ENCODE results near the gene DCHS1. TPM values are rescaled to one million over a fixed set of nuclear protein-coding genes. Genes with fewer than 3 reads are reported as not detected.
"Not testable (repeated sequence)": the region's sequence is repeated elsewhere in the genome, so short reads cannot be mapped to it uniquely, and the experiment has no call there.

The DCHS1 gene
- total and polyA plus RNA-seq, 9 donors: 5.2 to 36.8 (median 20.8) TPM

DNA sequence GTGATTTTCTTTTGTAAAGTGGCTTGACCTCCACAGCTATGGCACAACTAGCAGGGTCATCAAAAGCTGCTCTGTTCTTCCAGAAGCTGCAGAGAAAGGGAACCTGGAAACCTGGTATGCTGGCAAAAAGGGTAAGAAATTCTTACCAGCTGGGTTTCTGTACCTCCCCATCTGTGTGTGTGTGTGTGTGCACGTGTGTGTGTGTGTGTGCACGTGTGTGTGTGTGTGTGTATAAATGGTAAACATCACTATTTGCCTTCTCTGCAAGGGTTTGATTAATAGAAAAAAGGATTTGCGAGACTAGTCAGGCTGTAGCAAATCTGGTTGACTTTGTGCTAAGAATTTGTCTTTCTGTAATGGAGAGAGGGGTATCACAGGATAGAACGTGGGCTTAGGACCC, 32.3 kb upstream of the DCHS1 start:
- Histone ChIP-seq H3K9me3 (no peaks in the 10 kb centered on the region), H3K4me1 (ENCODE audit: insufficient read depth) (no peaks in the 10 kb centered on the region), H3K36me3 (no peaks in the 10 kb centered on the region), H3K27ac (no peak overlapping the region), H3K27me3 (no peaks in the 10 kb centered on the region), H3K4me3 (no peak overlapping the region)
- intact Hi-C loops (cut with DNase I): loop anchor here in 2 of 4 donors (10.0 kb wide), 3 partner anchors 83 to 303 kb away; partner anchors contain the start of genes ILK (in 1 of the 2) and RRP8 (in 1 of the 2)
- WGBS, 3 donors: 58 to 67% (median 65%) methylated on average over 4 of the region's 4 CpGs
- TF ChIP-seq POLR2A (IDR thresholded peaks at IDR 0.05) (no peak), EP300 (IDR thresholded peaks at IDR 0.05) (no peak)
- TF ChIP-seq, protein P1, sequence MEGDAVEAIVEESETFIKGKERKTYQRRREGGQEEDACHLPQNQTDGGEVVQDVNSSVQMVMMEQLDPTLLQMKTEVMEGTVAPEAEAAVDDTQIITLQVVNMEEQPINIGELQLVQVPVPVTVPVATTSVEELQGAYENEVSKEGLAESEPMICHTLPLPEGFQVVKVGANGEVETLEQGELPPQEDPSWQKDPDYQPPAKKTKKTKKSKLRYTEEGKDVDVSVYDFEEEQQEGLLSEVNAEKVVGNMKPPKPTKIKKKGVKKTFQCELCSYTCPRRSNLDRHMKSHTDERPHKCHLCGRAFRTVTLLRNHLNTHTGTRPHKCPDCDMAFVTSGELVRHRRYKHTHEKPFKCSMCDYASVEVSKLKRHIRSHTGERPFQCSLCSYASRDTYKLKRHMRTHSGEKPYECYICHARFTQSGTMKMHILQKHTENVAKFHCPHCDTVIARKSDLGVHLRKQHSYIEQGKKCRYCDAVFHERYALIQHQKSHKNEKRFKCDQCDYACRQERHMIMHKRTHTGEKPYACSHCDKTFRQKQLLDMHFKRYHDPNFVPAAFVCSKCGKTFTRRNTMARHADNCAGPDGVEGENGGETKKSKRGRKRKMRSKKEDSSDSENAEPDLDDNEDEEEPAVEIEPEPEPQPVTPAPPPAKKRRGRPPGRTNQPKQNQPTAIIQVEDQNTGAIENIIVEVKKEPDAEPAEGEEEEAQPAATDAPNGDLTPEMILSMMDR (IDR thresholded peaks at IDR 0.05): no peak
- DNase-seq: no peak

DNA sequence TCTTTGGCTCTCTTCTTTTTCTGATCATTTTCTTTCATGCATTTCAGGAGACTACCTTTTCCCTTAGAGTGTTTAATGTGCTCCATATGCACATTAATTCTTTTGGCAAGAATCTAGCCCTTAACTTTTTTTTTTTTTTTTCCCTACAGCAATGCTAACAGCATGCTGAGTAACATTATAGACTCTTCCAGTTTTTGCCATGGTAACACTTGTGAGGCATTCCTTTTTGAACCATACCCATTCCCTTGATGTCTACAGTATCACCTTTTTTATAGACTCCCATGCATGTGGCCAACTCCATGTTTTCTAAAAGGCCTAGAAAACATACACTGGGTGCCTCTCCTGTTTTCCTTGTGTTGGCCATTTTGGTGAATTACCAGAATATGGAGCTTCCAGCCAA, 30.4 kb upstream of the DCHS1 start:
- DNase-seq: no peak
- intact Hi-C loops (cut with DNase I): loop anchor here in 2 of 4 donors (10.0 kb wide), 3 partner anchors 81 to 301 kb away; partner anchors contain the start of genes ILK (in 1 of the 2) and RRP8 (in 1 of the 2)
- TF ChIP-seq EP300 (IDR thresholded peaks at IDR 0.05) (no peak), POLR2A (IDR thresholded peaks at IDR 0.05) (no peak)
- TF ChIP-seq, protein P1 (IDR thresholded peaks at IDR 0.05): no peak
- Histone ChIP-seq H3K36me3 (no peaks in the 10 kb centered on the region), H3K4me1 (ENCODE audit: insufficient read depth) (peaks cover 4% of the 10 kb centered on the region), H3K4me3 (no peak overlapping the region), H3K27me3 (no peaks in the 10 kb centered on the region), H3K27ac (no peak overlapping the region), H3K9me3 (no peaks in the 10 kb centered on the region)

DNA sequence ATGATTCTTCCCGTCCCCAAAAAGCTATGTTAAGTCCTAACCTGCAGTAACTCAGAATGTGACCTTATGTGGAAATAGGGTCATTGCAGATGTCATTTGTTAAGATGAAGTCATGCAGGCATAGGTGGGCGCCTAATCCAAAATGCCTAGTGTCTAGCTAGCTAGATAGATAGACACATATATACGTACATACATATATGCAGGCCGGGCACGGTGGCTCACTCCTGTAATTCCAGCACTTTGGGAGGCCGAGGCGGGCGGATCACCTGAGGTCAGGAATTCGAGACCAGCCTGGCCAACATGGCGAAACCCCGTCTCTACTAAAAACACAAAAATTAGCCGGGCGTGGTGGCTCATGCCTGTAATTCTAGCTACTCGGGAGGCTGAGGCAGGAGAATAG, 28.5 kb upstream of the DCHS1 start:
- H3K36me3 ChIP-seq; H3K4me1 ChIP-seq (ENCODE audit: insufficient read depth); H3K27me3 ChIP-seq; H3K27ac ChIP-seq; H3K9me3 ChIP-seq: not testable (repeated sequence)
- intact Hi-C loops (cut with DNase I): loop anchor here (5.0 to 10.0 kb wide), 5 partner anchors 79 to 299 kb away; partner anchors contain the start of genes ILK (in 4 of the 4) and RRP8 (in 4 of the 4)
- WGBS, 3 donors: 87 to 90% (median 88%) methylated on average over 14 of the region's 14 CpGs
- peak in 3 of 5 donors; percentile 37 to 41 (median 40) for DNase-seq
- H3K4me3 ChIP-seq: peak overlapping the region; percentile 56

DNA sequence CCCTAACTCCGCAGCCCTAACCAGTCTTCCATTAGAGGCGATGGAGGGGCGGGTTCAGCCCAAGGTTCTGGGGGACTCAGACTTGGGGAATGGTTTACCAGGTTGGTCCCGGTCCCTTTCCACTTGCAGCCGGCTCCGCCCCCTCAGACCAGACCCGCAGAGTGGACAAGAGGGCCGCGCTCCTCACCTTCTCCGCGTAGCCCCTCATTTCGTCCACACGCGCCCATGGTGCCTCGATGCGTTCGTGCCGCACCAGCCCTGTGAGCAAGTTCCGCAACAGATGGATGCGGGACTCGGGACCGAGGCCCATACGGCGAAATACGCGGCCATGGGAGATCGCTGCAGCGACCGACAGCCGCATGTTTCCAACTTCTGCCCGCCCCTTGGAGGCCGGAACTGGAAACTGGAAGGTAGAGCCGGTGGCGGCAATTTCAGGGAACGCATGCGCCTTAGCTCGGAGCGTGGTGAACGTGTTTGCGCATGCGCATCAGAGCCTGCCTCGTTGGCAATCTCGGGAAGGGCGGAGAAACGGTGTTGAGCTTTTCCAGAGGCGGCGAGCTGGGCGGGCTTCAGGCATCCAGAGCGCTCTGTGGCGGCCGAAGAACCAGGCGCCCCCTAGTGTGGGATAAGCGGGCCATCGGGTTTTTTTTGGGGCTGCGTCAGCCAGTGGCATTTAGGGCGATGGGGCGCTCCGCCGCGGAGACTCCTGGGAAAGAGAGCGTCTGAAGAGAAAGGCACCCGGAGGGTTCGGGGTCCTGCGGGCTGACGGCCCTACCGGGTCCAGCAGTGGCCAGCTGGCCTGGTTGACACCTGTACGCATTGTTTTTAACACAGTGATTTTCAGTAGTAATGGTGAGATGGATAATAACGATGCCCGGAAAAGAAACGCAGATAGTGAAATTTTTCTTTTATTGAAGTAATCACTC, 27.6 kb upstream of the DCHS1 start, which contains the start of gene MRPL17:
MRPL17 (minus strand) TSS at position 405 of the 926 bp plus-strand sequence; CDS start at position 361, 44 bp downstream.
- peak within 1 kb of the TSS; percentile 84 to 89 for H3K27ac ChIP-seq
- peaks cover 4% of the 10 kb centered on the region for H3K4me1 ChIP-seq (ENCODE audit: insufficient read depth)
- WGBS, 3 donors: 0 to 1% (median 0%) methylated on average over 69 to 70 of the region's 70 CpGs
- H3K9me3 ChIP-seq: no peaks in the 10 kb centered on the region
- no peaks in the 10 kb centered on the region for H3K36me3 ChIP-seq
- H3K4me3 ChIP-seq: peak within 1 kb of the TSS; percentile 92
- DNase-seq: peak; percentile 99 to 100 (median 99)
- TF ChIP-seq POLR2A (IDR thresholded peaks at IDR 0.05) (peak; percentile 48), EP300 (IDR thresholded peaks at IDR 0.05) (no peak)
- TF ChIP-seq, protein P1 (IDR thresholded peaks at IDR 0.05): peak; percentile 92 to 95 (median 95)
- intact Hi-C loops (cut with DNase I): loop anchor here (5.0 to 10.0 kb wide), 5 partner anchors 78 to 298 kb away; partner anchors contain the start of genes ILK (in 4 of the 4) and RRP8 (in 4 of the 4)
- no peaks in the 10 kb centered on the region for H3K27me3 ChIP-seq

Data from ovary (tissue), 9 donors.